GOT3 (cell line): ENCODE measurements around the gene MLN.
"Not testable (repeated sequence)": the region's sequence is repeated elsewhere in the genome, so short reads cannot be mapped to it uniquely, and the experiment has no call there.

ENCODE experiments used
- DNase-seq: peaks from one replicate; lab custom pipeline; 2025; ENCODE audit warnings: mixed read lengths; lab: John Stamatoyannopoulos, UW

Gene MLN

DNA sequence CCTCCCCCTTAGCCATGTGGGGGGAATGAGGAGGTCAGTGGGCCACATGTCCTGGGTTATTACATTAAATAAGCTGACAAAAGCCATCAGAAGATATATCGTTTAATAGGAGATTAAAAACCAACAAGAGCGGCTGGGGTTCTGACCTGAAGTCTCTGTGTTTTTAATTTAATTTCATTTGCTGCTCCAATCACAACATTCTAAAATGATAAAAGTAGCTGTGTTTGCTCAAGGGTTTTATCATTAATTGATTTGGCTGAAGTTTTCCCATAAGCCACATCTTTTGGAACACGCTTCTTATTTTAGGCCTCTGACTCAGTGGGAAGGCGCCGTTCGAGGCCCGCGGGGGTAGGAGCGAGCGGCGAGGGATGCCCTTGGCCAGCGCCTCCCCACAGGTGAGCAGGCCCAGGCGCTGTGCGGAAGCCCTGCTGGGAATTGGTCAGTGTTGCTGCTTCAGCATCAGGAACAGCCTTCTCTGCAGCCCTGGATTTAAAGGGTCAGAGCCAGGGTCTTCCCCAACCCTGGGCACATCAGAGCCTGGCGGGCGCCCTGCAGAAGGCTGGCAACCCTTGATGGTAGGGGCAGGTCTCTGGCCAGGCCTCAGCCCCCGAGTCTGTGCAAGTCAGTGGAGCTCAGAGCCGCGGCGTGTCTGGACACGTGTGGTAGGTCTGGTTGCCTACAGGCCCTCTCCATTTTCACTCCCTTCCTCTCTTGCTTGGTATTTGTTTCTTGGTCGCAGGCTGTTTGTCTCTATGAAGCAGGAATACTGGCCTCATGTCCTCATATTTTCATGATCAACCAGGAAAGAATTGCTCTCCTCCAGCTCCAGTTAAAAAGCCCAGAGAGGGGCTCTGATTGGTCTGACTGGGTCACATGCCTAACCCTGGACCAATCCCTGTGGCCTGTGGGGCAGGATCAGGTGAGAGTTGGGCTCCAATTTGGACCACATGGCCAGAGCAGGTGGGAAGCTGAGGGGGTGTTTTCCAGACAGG lies 30.9 kb upstream of the MLN start:
- no peak for DNase-seq

- DNase-seq, result no peak
Measured at GRCh38 chr6:33833599-33833998, 29.8 kb upstream of the MLN start.

- DNase-seq, result not testable (repeated sequence)
Measured at GRCh38 chr6:33832831-33833230, 29.0 kb upstream of the MLN start.

- DNase-seq, result not testable (repeated sequence)
Measured at GRCh38 chr6:33831725-33832124, 27.9 kb upstream of the MLN start.

- DNase-seq, result no peak
Measured at GRCh38 chr6:33830635-33831240, 26.9 kb upstream of the MLN start.

DNA sequence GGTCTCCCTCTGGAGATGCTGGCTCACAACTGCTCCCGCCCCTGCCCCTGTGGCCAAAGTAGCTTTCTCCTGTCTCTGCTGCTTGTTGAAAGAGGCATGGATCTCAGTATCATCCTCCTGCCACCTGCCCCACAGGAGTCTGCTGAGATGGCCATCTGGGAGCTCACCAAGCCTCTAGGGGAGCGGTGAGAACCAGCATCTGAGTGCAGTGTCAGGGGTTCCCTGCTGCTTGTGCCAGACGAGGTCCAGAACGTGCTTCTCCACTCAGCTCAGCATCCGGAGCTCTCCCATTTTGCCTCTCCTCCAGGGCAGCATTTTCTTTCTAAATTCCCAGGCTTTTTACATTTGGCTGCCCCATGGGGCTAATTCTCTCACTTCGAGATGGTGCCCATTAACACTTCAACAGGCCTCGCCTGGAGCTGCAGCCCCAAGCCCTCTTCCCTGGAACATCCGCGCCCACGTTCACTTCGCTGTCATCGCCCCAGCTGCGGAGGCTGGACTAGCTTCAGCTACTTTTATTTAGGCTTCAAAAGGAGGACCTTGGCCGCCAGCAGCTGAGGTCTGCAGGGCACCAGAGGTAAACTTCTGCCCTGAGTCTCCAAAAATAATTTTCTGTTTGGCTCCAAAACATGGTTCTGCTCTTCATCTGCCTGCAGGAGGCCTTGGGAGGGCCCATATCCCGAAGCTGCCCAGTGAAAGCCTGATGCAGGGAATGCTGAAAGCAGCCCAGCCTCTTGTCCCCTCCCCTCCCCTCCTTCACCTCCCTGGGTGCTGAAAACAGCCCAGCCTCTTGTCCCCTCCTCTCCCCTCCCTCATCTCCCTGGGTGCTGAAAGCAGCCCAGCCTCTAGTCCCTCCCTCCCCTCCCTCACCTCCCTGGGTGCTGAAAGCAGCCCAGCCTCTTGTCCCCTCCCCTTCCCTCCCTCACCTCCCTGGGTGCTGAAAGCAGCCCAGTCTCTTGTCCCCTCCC lies 25.2 kb upstream of the MLN start:
- no peak for DNase-seq

DNA sequence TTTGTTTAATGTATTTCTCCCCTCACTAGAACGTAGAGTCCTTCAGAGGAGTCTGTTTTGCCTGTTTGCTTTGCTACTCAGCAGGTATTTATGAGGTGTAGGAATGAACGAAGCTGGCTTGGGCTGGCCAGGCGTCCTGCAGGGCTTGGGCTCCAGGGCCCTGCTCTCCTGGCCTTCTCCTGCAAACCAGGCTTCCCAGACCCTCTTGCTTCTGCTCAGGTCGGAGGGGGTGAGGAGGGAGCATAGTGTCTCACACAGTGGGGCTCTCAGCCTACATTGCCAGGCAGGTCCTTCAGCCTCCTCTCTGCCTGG lies 24.6 kb upstream of the MLN start:
- no peak for DNase-seq

- DNase-seq, result no peak
Measured at GRCh38 chr6:33827546-33828451, 24.0 kb upstream of the MLN start.

- DNase-seq, result no peak
Measured at GRCh38 chr6:33826537-33826936, 22.7 kb upstream of the MLN start.

- no peak for DNase-seq
Measured at GRCh38 chr6:33824461-33825154, 20.8 kb upstream of the MLN start.

DNA sequence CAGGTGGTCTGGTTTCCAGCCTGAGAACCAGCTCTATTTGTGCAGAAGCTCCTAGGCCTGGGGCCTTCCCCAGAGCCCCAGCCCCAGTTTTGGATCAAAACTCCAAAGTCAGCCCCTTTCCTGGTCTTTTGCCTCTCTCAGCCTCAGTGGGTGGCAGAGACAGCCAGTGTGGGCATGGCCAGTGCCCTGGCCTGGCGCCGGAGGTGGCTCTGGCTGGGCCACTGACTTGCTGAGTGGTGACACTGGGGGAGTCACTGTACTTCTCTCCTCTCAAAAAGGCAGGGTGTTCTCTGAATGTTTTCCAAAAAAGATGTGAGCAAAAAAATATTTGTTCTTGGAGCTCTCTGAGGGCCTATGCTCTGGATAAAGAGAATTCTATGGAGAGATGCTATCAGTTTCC lies 20.0 kb upstream of the MLN start:
- no peak for DNase-seq

DNA sequence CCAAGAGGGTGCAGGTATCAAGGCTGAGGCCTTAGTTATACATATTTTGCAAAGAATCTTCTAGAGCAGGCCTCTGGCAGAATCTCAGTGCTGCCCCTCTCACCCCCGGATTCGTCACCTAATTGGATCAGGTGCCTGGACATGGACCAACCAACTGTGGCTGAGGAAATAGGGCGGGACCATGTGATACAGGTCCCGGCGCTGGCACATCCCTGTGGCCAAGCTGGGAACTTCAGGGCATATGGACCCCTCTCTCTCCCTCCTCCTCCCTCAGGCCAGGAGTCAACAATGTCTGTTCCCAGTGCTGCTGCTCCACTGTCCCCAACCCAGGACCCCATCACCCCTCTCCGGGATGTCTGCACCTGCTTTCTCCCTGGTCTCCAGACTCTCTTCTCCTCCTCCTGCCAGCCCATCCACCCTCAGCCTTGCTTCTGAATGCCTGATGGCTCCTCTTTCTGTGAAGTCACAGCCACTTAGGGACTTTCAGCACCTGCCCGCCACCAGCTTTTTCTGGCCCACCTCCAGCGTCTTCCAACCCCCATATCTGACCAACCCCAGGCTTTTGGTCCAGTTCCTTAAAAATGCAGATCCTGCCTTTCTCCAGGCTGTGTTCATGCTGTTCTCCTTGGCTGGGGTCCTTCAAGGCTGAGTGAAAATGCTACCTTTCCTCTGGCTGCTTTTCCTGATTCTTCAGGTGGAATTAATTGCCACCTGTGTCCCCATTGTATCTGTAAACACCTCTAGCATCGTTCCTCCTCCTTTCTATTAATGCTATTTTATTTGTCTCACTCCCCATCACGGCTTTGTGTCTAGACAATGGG lies 19.0 kb upstream of the MLN start:
- no peak for DNase-seq

GRCh38 chr6:33820784-33821520 lies 17.1 kb upstream of the MLN start:
- DNase-seq, result no peak

DNA sequence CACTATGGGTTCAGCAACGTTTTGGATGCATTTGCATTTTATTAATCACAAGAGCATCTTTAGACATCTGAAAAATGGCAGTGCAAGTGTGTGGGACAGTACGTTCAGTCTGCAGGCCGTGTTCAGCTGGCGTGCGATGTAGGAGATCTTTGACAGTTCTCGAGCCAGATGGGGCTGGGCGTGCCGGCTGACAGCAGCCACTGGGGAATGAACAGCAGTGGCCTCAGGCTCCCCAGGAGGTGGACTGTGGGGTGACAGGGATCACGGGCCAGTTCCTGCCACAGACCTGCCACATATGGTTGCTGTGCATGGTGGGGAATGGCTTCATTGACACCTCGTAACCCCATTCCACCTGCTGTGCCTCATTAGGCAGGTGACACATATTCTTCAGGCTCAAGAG lies 16.4 kb upstream of the MLN start:
- no peak for DNase-seq

GRCh38 chr6:33819021-33819420 lies 15.2 kb upstream of the MLN start:
- no peak for DNase-seq

GRCh38 chr6:33818293-33818692 lies 14.5 kb upstream of the MLN start:
- DNase-seq, result no peak

GRCh38 chr6:33817489-33817888 lies 13.7 kb upstream of the MLN start:
- DNase-seq, result no peak

DNA sequence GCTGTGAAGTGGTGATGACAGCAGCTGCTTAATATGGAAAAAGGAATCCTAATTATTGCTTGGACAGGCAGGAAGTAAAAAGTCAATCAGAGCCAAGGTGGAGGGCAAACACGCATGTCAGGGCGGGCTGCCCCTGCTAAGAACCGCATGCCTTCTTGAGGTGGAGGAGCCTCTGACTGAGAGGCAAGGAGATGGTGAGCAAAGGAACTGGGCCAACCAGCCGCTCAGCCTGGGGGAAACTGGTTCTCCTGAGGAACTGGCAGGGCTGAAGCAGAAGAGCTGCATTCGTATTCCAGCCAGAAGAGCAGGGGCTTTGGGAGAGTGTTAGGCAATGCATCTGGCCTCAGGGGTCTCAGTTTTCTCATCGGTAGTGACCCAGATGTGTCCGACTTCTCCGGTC lies 13.1 kb upstream of the MLN start:
- no peak for DNase-seq

- no peak for DNase-seq
Measured at GRCh38 chr6:33815854-33816253, 12.1 kb upstream of the MLN start.
